GM19452 (cell line): ENCODE measurements around the gene OSBPL1A.
A peak's percentile ranks its signal among the peaks of the same experiment; 100 is the strongest.

Experiments
- ATAC-seq: cut with Tn5 transposase; IDR thresholded peaks from one replicate; pipeline ENCODE4 v1.9.1; 2021; ENCODE audit not compliant: unreplicated experiment

The OSBPL1A gene

GRCh38 chr18:24397694-24398368 is at the start of gene OSBPL1A:
TSS of gene OSBPL1A (minus strand) at chr18:24397824. CDS start at chr18:24377533, 20,291 bp downstream.
- ATAC-seq: no peak

- no peak for ATAC-seq
Observed at GRCh38 chr18:24446953-24447538, 49.4 kb upstream of the OSBPL1A start.

- ATAC-seq: peak; percentile 69
Observed at GRCh38 chr18:24446453-24446852, 48.8 kb upstream of the OSBPL1A start.

GRCh38 chr18:24443870-24444269 is 46.2 kb upstream of the OSBPL1A start:
- no peak for ATAC-seq

- ATAC-seq: no peak
Observed at GRCh38 chr18:24436939-24437338, 39.3 kb upstream of the OSBPL1A start.

- ATAC-seq: no peak
Observed at GRCh38 chr18:24432618-24433017, 35.0 kb upstream of the OSBPL1A start.

GRCh38 chr18:24429188-24429587 is 31.6 kb upstream of the OSBPL1A start:
- ATAC-seq: no peak

GRCh38 chr18:24428709-24429108 is 31.1 kb upstream of the OSBPL1A start:
- no peak for ATAC-seq

- ATAC-seq: no peak
Observed at GRCh38 chr18:24427484-24427883, 29.9 kb upstream of the OSBPL1A start.

GRCh38 chr18:24426398-24427294 is 29.0 kb upstream of the OSBPL1A start, which contains the start of gene IMPACT:
TSS of gene IMPACT (plus strand) at chr18:24426670. CDS start at chr18:24426757, 87 bp downstream.
- peak; percentile 92 for ATAC-seq

GRCh38 chr18:24426073-24426397 is 28.4 kb upstream of the OSBPL1A start:
- no peak for ATAC-seq

- ATAC-seq: no peak
Observed at GRCh38 chr18:24421831-24422230, 24.2 kb upstream of the OSBPL1A start.

- no peak for ATAC-seq
Observed at GRCh38 chr18:24420551-24420950, 22.9 kb upstream of the OSBPL1A start.

GRCh38 chr18:24417480-24417879 is 19.9 kb upstream of the OSBPL1A start:
- no peak for ATAC-seq

- ATAC-seq: no peak
Observed at GRCh38 chr18:24414349-24415003, 16.9 kb upstream of the OSBPL1A start.

- ATAC-seq: no peak
Observed at GRCh38 chr18:24413148-24413547, 15.5 kb upstream of the OSBPL1A start.

- no peak for ATAC-seq
Observed at GRCh38 chr18:24408496-24408895, 10.9 kb upstream of the OSBPL1A start.

- ATAC-seq: no peak
Observed at GRCh38 chr18:24404591-24404990, 7.0 kb upstream of the OSBPL1A start.

- ATAC-seq: no peak
Observed at GRCh38 chr18:24403076-24403475, 5.5 kb upstream of the OSBPL1A start.

- ATAC-seq: no peak
Observed at GRCh38 chr18:24402209-24402785, 4.7 kb upstream of the OSBPL1A start.

GRCh38 chr18:24400587-24400986 is 3.0 kb upstream of the OSBPL1A start:
- no peak for ATAC-seq
